Uterus (tissue), 2 donors: ENCODE results near the gene CNST.

Experiments
- POLR2A ChIP-seq, 2 donors: fragments of 450-650 bp; IDR thresholded peaks; one replicate each; pipeline ENCODE4 v1.6.1; 2016; ENCODE audit warnings: antibody characterized with exemption in 2 of 2, mild to moderate bottlenecking in 1 of 2, moderate library complexity in 1 of 2
- TF ChIP-seq, protein P1 (sequence below), 4 experiments: fragments of 200-600 bp in 2 of 4; fragments of 450-650 bp in 2 of 4; sonication (generic) in 2 of 4; IDR thresholded peaks; one replicate each; pipeline ENCODE4 v1.5.1; 2016 to 2019; ENCODE audit warnings: antibody characterized with exemption in 4 of 4, mild to moderate bottlenecking in 2 of 4, moderate library complexity in 1 of 4

DNA sequence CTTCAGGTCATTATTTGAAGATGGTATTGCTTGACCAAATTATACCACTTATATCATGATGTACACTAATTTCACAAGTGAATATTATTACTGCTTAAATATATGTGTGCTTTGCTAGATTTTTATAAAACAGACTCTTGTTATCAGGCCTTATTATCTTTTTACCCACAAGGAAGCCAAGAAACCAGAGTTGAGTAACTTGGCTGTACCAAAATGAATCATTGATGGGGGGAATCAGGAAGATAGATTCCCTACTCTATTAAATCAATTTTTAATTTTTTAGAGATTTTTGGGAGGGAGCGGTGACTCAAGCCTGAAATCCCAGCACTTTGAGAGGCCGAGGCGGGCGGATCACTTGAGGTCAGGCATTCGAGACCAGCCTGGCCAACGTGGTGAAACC, 141.9 kb downstream of the CNST start:
- TF ChIP-seq POLR2A (IDR thresholded peaks at IDR 0.05): no peak
- TF ChIP-seq, protein P1, sequence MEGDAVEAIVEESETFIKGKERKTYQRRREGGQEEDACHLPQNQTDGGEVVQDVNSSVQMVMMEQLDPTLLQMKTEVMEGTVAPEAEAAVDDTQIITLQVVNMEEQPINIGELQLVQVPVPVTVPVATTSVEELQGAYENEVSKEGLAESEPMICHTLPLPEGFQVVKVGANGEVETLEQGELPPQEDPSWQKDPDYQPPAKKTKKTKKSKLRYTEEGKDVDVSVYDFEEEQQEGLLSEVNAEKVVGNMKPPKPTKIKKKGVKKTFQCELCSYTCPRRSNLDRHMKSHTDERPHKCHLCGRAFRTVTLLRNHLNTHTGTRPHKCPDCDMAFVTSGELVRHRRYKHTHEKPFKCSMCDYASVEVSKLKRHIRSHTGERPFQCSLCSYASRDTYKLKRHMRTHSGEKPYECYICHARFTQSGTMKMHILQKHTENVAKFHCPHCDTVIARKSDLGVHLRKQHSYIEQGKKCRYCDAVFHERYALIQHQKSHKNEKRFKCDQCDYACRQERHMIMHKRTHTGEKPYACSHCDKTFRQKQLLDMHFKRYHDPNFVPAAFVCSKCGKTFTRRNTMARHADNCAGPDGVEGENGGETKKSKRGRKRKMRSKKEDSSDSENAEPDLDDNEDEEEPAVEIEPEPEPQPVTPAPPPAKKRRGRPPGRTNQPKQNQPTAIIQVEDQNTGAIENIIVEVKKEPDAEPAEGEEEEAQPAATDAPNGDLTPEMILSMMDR (IDR thresholded peaks at IDR 0.05): no peak
